OCI-LY1 (cell line): ENCODE data around the gene LHCGR.

Experiments used
- H2AFZ ChIP-seq: fragments of 200-600 bp; sonication (generic), shearing (Covaris generic); 2 replicates; pipeline ENCODE4 v1.6.0; 2014; ENCODE audit warnings: antibody characterized with exemption, mild to moderate bottlenecking, low read length
- H3F3A ChIP-seq: fragments of 200-600 bp; sonication (generic), shearing (Covaris generic); 2 replicates; pipeline ENCODE4 v1.6.0; 2014; ENCODE audit warnings: mild to moderate bottlenecking, antibody characterized with exemption, low read length, moderate library complexity; ENCODE audit not compliant: insufficient read depth
- H3K27ac ChIP-seq: fragments of 200-600 bp; sonication (generic); 2 replicates; pipeline ENCODE4 v1.5.1; 2014; ENCODE audit warnings: low read length, mixed run types, mild to moderate bottlenecking, low read depth; ENCODE audit not compliant: poor library complexity, severe bottlenecking
- H3K27me3 ChIP-seq: fragments of 200-600 bp; sonication (generic); 2 replicates; pipeline ENCODE4 v1.6.0; 2014; ENCODE audit warnings: antibody characterized with exemption, mild to moderate bottlenecking, low read length, moderate library complexity; ENCODE audit not compliant: insufficient read depth
- H3K36me3 ChIP-seq: fragments of 200-600 bp; sonication (generic); 2 replicates; pipeline ENCODE4 v1.6.1; 2014; ENCODE audit warnings: mild to moderate bottlenecking, antibody characterized with exemption, low read length, moderate library complexity, mixed read lengths; ENCODE audit not compliant: insufficient read depth
- H3K4me1 ChIP-seq: fragments of 200-600 bp; sonication (generic); 2 replicates; pipeline ENCODE4 v1.5.1; 2014; ENCODE audit warnings: mild to moderate bottlenecking, low read length, moderate library complexity; ENCODE audit not compliant: insufficient read depth, severe bottlenecking
- H3K4me2 ChIP-seq: fragments of 200-600 bp; sonication (generic), shearing (Covaris generic); 2 replicates; pipeline ENCODE4 v1.6.1; 2014; ENCODE audit warnings: low read length
- H3K4me3 ChIP-seq: fragments of 200-600 bp; sonication (generic); 2 replicates; pipeline ENCODE4 v1.5.1; 2014; ENCODE audit warnings: low read length, low read depth, mild to moderate bottlenecking, mixed read lengths; ENCODE audit not compliant: poor library complexity, severe bottlenecking
- H3K79me2 ChIP-seq: fragments of 200-600 bp; shearing (Covaris generic); 2 replicates; pipeline ENCODE4 v1.6.1; 2016; ENCODE audit warnings: mixed run types, low read length, mixed read lengths; ENCODE audit not compliant: insufficient read depth
- H3K9ac ChIP-seq: fragments of 200-600 bp; sonication (generic), shearing (Covaris generic); 2 replicates; pipeline ENCODE4 v1.6.1; 2014; ENCODE audit warnings: mild to moderate bottlenecking, low read length, mixed read lengths
- H3K9me2 ChIP-seq: fragments of 200-600 bp; sonication (generic), shearing (Covaris generic); 2 replicates; pipeline ENCODE4 v1.6.1; 2014; ENCODE audit warnings: low read depth, mild to moderate bottlenecking, low read length, mixed read lengths
- H3K9me3 ChIP-seq: fragments of 200-600 bp; shearing (Covaris generic); 2 replicates; pipeline ENCODE4 v1.6.1; 2014; ENCODE audit warnings: low read length, mixed read lengths
- H4K20me1 ChIP-seq: fragments of 200-600 bp; sonication (generic), shearing (Covaris generic); 2 replicates; pipeline ENCODE4 v1.6.0; 2016; ENCODE audit warnings: mild to moderate bottlenecking, low read length; ENCODE audit not compliant: insufficient read depth
- EZH2 ChIP-seq: fragments of 200-600 bp; sonication (generic), shearing (Covaris generic); IDR thresholded peaks from 2 replicates; pipeline ENCODE4 v1.8.0; 2017; ENCODE audit warnings: borderline replicate concordance, mixed run types, mild to moderate bottlenecking, antibody characterized with exemption, low read length, moderate library complexity, mixed read lengths
- TF ChIP-seq, protein P1 (sequence below): fragments of 200-600 bp; sonication (generic), shearing (Covaris generic); IDR thresholded peaks from 2 replicates; pipeline ENCODE4 v1.5.1; 2017; ENCODE audit warnings: mild to moderate bottlenecking, antibody characterized with exemption, low read length, moderate library complexity, mixed read lengths

LHCGR gene

DNA sequence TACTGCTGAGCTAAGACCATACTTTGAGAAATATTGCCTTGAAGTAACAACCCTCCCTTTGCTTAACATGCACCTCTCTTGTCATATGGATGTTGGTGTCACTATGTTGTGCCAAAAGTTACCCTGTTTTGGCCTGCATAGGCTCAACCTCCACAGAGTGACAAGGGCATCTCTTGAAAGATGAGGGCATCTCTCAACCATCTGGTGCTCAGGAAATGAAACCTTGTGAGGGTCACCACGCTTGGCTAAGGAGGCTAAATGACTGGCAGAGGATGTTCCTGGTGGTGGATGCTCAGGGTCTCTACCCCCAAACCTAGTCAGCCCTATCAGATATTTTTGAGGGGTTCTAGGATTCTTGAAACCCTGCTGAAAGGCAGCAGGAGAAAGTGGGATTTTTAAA is 2.3 kb downstream of the LHCGR start:
- no peaks in the 10 kb centered on the region for H3K9me2 ChIP-seq
- H3K4me3 ChIP-seq, result no peak overlapping the region
- no peak overlapping the region for H3K9ac ChIP-seq
- no peaks in the 10 kb centered on the region for H3K9me3 ChIP-seq
- no peaks in the 10 kb centered on the region for H3K4me1 ChIP-seq
- no peaks in the 10 kb centered on the region for H3F3A ChIP-seq
- no peak for TF ChIP-seq EZH2
- TF ChIP-seq, protein P1, sequence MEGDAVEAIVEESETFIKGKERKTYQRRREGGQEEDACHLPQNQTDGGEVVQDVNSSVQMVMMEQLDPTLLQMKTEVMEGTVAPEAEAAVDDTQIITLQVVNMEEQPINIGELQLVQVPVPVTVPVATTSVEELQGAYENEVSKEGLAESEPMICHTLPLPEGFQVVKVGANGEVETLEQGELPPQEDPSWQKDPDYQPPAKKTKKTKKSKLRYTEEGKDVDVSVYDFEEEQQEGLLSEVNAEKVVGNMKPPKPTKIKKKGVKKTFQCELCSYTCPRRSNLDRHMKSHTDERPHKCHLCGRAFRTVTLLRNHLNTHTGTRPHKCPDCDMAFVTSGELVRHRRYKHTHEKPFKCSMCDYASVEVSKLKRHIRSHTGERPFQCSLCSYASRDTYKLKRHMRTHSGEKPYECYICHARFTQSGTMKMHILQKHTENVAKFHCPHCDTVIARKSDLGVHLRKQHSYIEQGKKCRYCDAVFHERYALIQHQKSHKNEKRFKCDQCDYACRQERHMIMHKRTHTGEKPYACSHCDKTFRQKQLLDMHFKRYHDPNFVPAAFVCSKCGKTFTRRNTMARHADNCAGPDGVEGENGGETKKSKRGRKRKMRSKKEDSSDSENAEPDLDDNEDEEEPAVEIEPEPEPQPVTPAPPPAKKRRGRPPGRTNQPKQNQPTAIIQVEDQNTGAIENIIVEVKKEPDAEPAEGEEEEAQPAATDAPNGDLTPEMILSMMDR, result no peak
- H3K4me2 ChIP-seq, result no peak overlapping the region
- no peaks in the 10 kb centered on the region for H4K20me1 ChIP-seq
- H2AFZ ChIP-seq, result no peak overlapping the region
- H3K79me2 ChIP-seq, result no peaks in the 10 kb centered on the region
- no peak overlapping the region for H3K27ac ChIP-seq
- no peaks in the 10 kb centered on the region for H3K27me3 ChIP-seq
- no peaks in the 10 kb centered on the region for H3K36me3 ChIP-seq

DNA sequence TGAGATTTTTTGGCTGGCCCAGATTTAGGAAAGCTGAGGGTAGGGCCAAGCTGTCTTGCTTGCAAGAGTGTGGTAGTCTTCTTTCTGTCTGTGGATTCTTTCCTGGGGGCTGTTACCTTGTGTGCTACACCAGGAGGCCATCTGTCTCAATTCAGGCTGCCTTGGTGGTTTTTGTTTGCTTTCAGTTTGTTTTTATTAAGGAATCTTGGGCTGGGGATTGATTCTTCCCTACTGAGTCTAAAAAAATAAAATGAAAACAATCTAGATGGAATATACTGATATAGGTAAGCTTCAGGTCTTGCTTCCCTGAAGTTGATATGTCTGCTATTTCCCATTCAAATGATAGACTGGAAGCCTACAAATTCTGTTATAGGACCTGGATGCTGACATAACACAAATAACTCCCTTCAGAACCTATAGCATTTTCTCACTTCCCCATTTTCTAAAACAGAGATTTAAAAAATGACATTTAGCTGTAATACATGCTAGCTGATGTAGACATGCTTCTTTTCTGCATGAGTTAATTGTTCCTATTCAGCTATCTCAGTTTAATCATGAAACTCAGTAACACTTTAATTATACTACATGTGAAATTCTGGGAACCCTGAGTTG is 5.3 kb downstream of the LHCGR start:
- no peaks in the 10 kb centered on the region for H3F3A ChIP-seq
- no peak for TF ChIP-seq EZH2
- TF ChIP-seq, protein P1, result no peak

DNA sequence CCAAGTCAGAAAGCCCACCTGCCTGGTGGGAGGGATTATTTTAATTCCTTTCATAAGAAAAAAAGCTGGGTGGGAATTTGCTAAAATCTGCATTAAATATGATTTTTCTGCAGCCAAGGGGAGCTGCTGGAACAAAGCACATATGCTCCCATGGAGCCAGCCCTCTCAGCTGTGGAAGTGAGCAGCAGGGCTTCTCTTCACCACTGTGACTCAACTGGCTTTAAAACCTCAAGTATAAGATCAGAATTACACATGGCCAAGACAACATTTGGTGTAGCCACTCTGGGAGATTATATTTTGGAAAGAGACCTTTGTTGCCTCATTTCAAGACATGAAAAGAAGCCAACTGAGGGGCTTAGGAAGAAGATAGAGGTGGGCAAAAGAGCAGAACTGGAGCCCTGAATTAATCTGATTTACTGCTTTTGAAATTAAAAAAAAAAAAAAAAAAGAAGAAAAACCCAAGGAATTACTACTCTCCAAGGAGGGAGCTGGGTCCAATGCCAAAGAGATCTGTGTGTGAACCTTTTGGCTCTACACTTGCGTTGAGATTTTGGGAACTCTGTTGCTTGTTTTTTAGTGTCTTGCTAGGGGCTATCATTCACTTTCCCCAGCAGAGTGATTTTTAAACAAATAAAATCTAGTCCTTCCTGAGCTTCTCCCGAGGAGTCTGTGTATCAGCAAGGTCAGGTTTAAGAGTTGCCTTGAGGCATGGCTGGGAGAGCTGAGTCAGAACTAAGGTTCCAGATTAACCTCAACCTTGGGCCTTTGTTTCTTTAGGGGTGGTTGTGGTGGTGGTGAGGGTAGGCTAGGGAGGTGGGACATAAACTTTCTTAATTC is 6.0 kb downstream of the LHCGR start:
- Histone ChIP-seq H3K9me3 (no peaks in the 10 kb centered on the region), H3K4me2 (no peak overlapping the region), H3K4me1 (no peaks in the 10 kb centered on the region), H3K4me3 (no peak overlapping the region), H3K27me3 (no peaks in the 10 kb centered on the region), H2AFZ (no peak overlapping the region), H3K36me3 (no peaks in the 10 kb centered on the region), H4K20me1 (no peaks in the 10 kb centered on the region), H3K27ac (no peak overlapping the region), H3K9ac (no peak overlapping the region), H3F3A (no peaks in the 10 kb centered on the region), H3K79me2 (no peaks in the 10 kb centered on the region), H3K9me2 (no peaks in the 10 kb centered on the region)
- TF ChIP-seq, protein P1, result no peak
- no peak for TF ChIP-seq EZH2

More for the DNA sequence above, 5.3 kb downstream of the LHCGR start:
- Histone ChIP-seq H3K9me3 (no peaks in the 10 kb centered on the region), H3K4me3 (no peak overlapping the region), H3K9ac (no peak overlapping the region), H4K20me1 (no peaks in the 10 kb centered on the region), H3K4me1 (no peaks in the 10 kb centered on the region), H3K4me2 (no peak overlapping the region), H3K36me3 (no peaks in the 10 kb centered on the region), H3K27ac (no peak overlapping the region), H3K79me2 (no peaks in the 10 kb centered on the region), H3K9me2 (no peaks in the 10 kb centered on the region), H3K27me3 (no peaks in the 10 kb centered on the region), H2AFZ (no peak overlapping the region)
